HepG2 (cell line): ENCODE results near the gene RIPOR1. TPM values are rescaled to one million over a fixed set of nuclear protein-coding genes. Genes with fewer than 3 reads are reported as not detected.

Experiments
- ATAC-seq: fragments of 200-7000 bp; cut with Tn5 transposase; 3 replicates; pipeline ENCODE4 v1.9.1; 2020; ENCODE audit warnings: mild to moderate bottlenecking, moderate library complexity
- BruUV-seq: library from RNA; stranded (reverse); fragments of 400-500 nt; replicated peaks from 2 replicates; lab custom pipeline; 2021; lab: Mats Ljungman, UMichigan
- CTCF ChIA-PET: fragments of 300-600 bp; formaldehyde crosslinking; extraction: SDS; loops from one replicate; lab custom pipeline; 2021; ENCODE audit warnings: low total read pairs, inconsistent platforms, low intra/inter-chr PET ratio; lab: Yijun Ruan, JAX
- POLR2A ChIA-PET: fragments of 350-600 bp; sonication (Branson Sonifier 250); formaldehyde crosslinking; loops from one replicate; lab custom pipeline; 2020; ENCODE audit warnings: antibody characterized with exemption, inconsistent platforms; lab: Yijun Ruan, JAX
- DNase-seq: peaks from one replicate; pipeline ENCODE4 v3.0.0-alpha.2; 2015; ENCODE audit warnings: low spot score
- FAIRE-seq: peaks from 3 replicates; lab custom pipeline; 2011; peaks lifted over from hg19 to GRCh38; lab: Jason Lieb, UNC
- H2AFZ ChIP-seq: one replicate; pipeline ENCODE4 v1.6.1; 2011; ENCODE audit warnings: low read length, inconsistent platforms
- H3K27ac ChIP-seq: fragments of 300-600 bp; 3 replicates; pipeline ENCODE4 v1.8.0; 2011; ENCODE audit warnings: mixed run types, mild to moderate bottlenecking, mixed read lengths, low read length, inconsistent platforms; ENCODE audit not compliant: insufficient read depth; ENCODE audit errors: extremely low read length
- H3K27me3 ChIP-seq, 2 experiments: fragments of 200-600 bp in 1 of 2; 2 replicates in 1 of 2; 3 replicates in 1 of 2; pipeline versions ENCODE4 v1.6.0 to v1.8.0; 2011; ENCODE audit warnings: low read length in 2 of 2, mild to moderate bottlenecking in 2 of 2, moderate library complexity in 2 of 2, inconsistent platforms in 1 of 2; ENCODE audit not compliant: insufficient read depth in 2 of 2, control insufficient read depth in 1 of 2
- H3K36me3 ChIP-seq, 2 experiments: fragments of 200-600 bp in 1 of 2; replicated peaks in 1 of 2; 2 replicates in 1 of 2; 3 replicates in 1 of 2; pipeline versions ENCODE4 v1.5.1 to v1.8.0; 2011; ENCODE audit warnings: low read length in 2 of 2, inconsistent platforms in 1 of 2; ENCODE audit not compliant: insufficient read depth in 2 of 2, control insufficient read depth in 1 of 2
- H3K4me1 ChIP-seq: 2 replicates; pipeline ENCODE4 v1.5.1; 2012; ENCODE audit warnings: low read length, inconsistent platforms; ENCODE audit not compliant: insufficient read depth
- H3K4me2 ChIP-seq: 2 replicates; pipeline ENCODE4 v1.6.0; 2011; ENCODE audit warnings: low read depth, low read length, inconsistent platforms
- H3K4me3 ChIP-seq, 3 experiments: fragments of 200-600 bp in 1 of 3; sonication (generic), shearing (Covaris generic) in 1 of 3; replicated peaks in 1 of 3; 2 replicates each; pipeline ENCODE4 v1.5.1; 2011 to 2016; ENCODE audit warnings: low read length in 3 of 3, inconsistent platforms in 2 of 3, low read depth in 2 of 3, mild to moderate bottlenecking in 2 of 3, control low read depth in 1 of 3, mixed read lengths in 1 of 3; ENCODE audit not compliant: insufficient read depth in 1 of 3
- H3K79me2 ChIP-seq: one replicate; pipeline ENCODE4 v1.6.1; 2011; ENCODE audit warnings: low read length, inconsistent platforms; ENCODE audit not compliant: insufficient read depth
- H3K9ac ChIP-seq: 2 replicates; pipeline ENCODE4 v1.6.0; 2011; ENCODE audit warnings: mild to moderate bottlenecking, low read depth, low read length, inconsistent platforms; ENCODE audit not compliant: insufficient read depth
- H3K9me3 ChIP-seq: 2 replicates; pipeline ENCODE4 v1.5.1; 2012; ENCODE audit warnings: mild to moderate bottlenecking, low read length
- H4K20me1 ChIP-seq: 2 replicates; pipeline ENCODE4 v1.6.0; 2011; ENCODE audit warnings: inconsistent platforms, mild to moderate bottlenecking, low read length, moderate library complexity; ENCODE audit not compliant: insufficient read depth
- BRD4 ChIP-seq: sonication (generic); formaldehyde crosslinking; IDR thresholded peaks from 2 replicates; pipeline ENCODE4 v1.4.0; 2020; ENCODE audit warnings: missing genetic modification reagents
- HIVEP1 ChIP-seq: sonication (generic); formaldehyde crosslinking; IDR thresholded peaks from 2 replicates; pipeline ENCODE4 v1.4.0; 2020; ENCODE audit warnings: mild to moderate bottlenecking, missing genetic modification reagents
- KAT8 ChIP-seq: IDR thresholded peaks from 2 replicates; pipeline ENCODE4 v1.6.1; 2016; ENCODE audit warnings: missing genetic modification reagents, missing compliant biosample characterization
- MAFK ChIP-seq, 2 experiments: IDR thresholded peaks in 1 of 2; conservative IDR thresholded peaks in 1 of 2; 2 replicates each; pipeline ENCODE4 v1.6.1; 2011; ENCODE audit warnings: improper control_type of control experiment in 2 of 2, low read length in 2 of 2
- MATR3 ChIP-seq: sonication (generic); formaldehyde crosslinking; IDR thresholded peaks from 2 replicates; pipeline ENCODE4 v1.4.0; 2020; ENCODE audit warnings: missing genetic modification reagents
- NFIB ChIP-seq: sonication (generic); formaldehyde crosslinking; IDR thresholded peaks from 2 replicates; pipeline ENCODE4 v1.9.0; 2021; ENCODE audit warnings: missing genetic modification reagents, mild to moderate bottlenecking, borderline replicate concordance
- NRL ChIP-seq: sonication (generic); formaldehyde crosslinking; IDR thresholded peaks from 2 replicates; pipeline ENCODE4 v1.5.0; 2020; ENCODE audit warnings: missing genetic modification reagents, mild to moderate bottlenecking, moderate library complexity, borderline replicate concordance
- RFX3 ChIP-seq: IDR thresholded peaks from 2 replicates; pipeline ENCODE4 v1.6.1; 2016; ENCODE audit warnings: missing biosample characterization, missing genetic modification reagents
- TAF1 ChIP-seq: sonication (generic); formaldehyde crosslinking; IDR thresholded peaks from 2 replicates; pipeline ENCODE4 v1.4.0; 2020; ENCODE audit warnings: missing genetic modification reagents
- U2AF2 ChIP-seq: fragments of 200-400 bp; formaldehyde crosslinking; IDR thresholded peaks from 2 replicates; pipeline ENCODE4 v1.6.1; 2017; ENCODE audit warnings: low read depth, mild to moderate bottlenecking, low read length
- ZNF337 ChIP-seq: sonication (generic); formaldehyde crosslinking; IDR thresholded peaks from 2 replicates; pipeline ENCODE4 v1.5.1; 2020; ENCODE audit warnings: missing genetic modification reagents, low read depth, mild to moderate bottlenecking, borderline replicate concordance
- ZNF446 ChIP-seq: sonication (generic); formaldehyde crosslinking; IDR thresholded peaks from 2 replicates; pipeline ENCODE4 v1.5.0; 2020; ENCODE audit warnings: mild to moderate bottlenecking, missing genetic modification reagents
- ZNF609 ChIP-seq: sonication (generic); formaldehyde crosslinking; IDR thresholded peaks from 2 replicates; pipeline ENCODE4 v1.4.0; 2020; ENCODE audit warnings: mild to moderate bottlenecking, missing genetic modification reagents, borderline replicate concordance
- ZNF660 ChIP-seq: sonication (generic); formaldehyde crosslinking; IDR thresholded peaks from 2 replicates; pipeline ENCODE4 v1.5.1; 2020; ENCODE audit warnings: mild to moderate bottlenecking, low read depth, missing genetic modification reagents, borderline replicate concordance
- ZNF691 ChIP-seq: sonication (generic); formaldehyde crosslinking; IDR thresholded peaks from 2 replicates; pipeline ENCODE4 v1.4.0; 2020; ENCODE audit warnings: missing genetic modification reagents, low read depth, mild to moderate bottlenecking, borderline replicate concordance
- ZNF777 ChIP-seq: sonication (generic); formaldehyde crosslinking; IDR thresholded peaks from 2 replicates; pipeline ENCODE4 v1.4.0; 2020; ENCODE audit warnings: missing genetic modification reagents
- ZSCAN25 ChIP-seq: sonication (generic); formaldehyde crosslinking; IDR thresholded peaks from 2 replicates; pipeline ENCODE4 v1.8.0; 2022; ENCODE audit warnings: mild to moderate bottlenecking, missing genetic modification reagents
- WGBS: methylation state at CpG from one replicate; pipeline ENCODE4 v1.1.6; 2017; ENCODE audit warnings: low lambda C conversion rate; 5-methylcytosine and 5-hydroxymethylcytosine counted together
- in situ Hi-C: cut with HindIII; loops from 2 replicates; pipeline ENCODE4 v1.10.0; 2017; ENCODE audit warnings: low pct_unique_long_range_greater_than_20kb; ENCODE audit not compliant: extremely low pct_ligation_motif_present
- intact Hi-C: fragments of 100-400 bp; cut with micrococcal nuclease; formaldehyde crosslinking; loops from one replicate; pipeline ENCODE4 v1.10.0; 2022; ENCODE audit not compliant: unreplicated experiment
- polyA plus RNA-seq, 8 experiments: library from polyadenylated mRNA; depleted of rRNA in 3 of 8; stranded (reverse) in 7 of 8; unstranded in 1 of 8; fragments of >200 nt; fragmentation: Illumina TruSeq in 4 of 8; extraction: Trizol in 4 of 8; gene quantifications; 2 replicates each; pipeline versions ENCODE4 v1.2.1 to v1.2.3, GENCODE V29; 2011 to 2016; ENCODE audit warnings: low read depth in 4 of 8, missing spikeins in 1 of 8, mixed read lengths in 1 of 8; ENCODE audit not compliant: insufficient read depth in 1 of 8
- total RNA-seq, 5 experiments: library from RNA; depleted of rRNA; stranded (reverse); fragments of >200 nt; fragmentation: Illumina TruSeq; extraction: Trizol; gene quantifications; 2 replicates each; pipeline ENCODE4 v1.2.3, GENCODE V29; 2016; ENCODE audit warnings: low read depth in 1 of 5

The RIPOR1 gene
- total and polyA plus RNA-seq, 2 of the 13 experiments (the other 11 are each of a cell fraction or from before 2014, with no cell fraction given), result 4.6 to 8.1 TPM

- POLR2A ChIA-PET, result no interaction called here
- Histone ChIP-seq H3K27me3 (no peaks in the 10 kb centered on the region), H3K4me2 (no peak overlapping the region), H3K27ac (no peak overlapping the region), H3K79me2 (no peaks in the 10 kb centered on the region), H3K4me1 (peaks cover 11% of the 10 kb centered on the region; the same call in 1 of the 2 replicates), H3K36me3 (no peaks in the 10 kb centered on the region), H3K9ac (no peak overlapping the region), H3K4me3 (no peak overlapping the region), H4K20me1 (no peaks in the 10 kb centered on the region), H2AFZ (no peak overlapping the region)
- no TSS peak for BruUV-seq
- FAIRE-seq, result no peak
- ATAC-seq, result no peak
- DNase-seq, result no peak
- CTCF ChIA-PET, result no interaction called here
- in situ Hi-C loops, result no loop called here
- TF ChIP-seq BRD4 (CRISPR knock-in tag) (no peak), ZSCAN25 (CRISPR knock-in tag) (no peak), NFIB (CRISPR knock-in tag) (no peak), MATR3 (no peak), TAF1 (CRISPR knock-in tag) (no peak), RFX3 (CRISPR knock-in tag) (no peak), ZNF337 (CRISPR knock-in tag) (no peak), U2AF2 (no peak), KAT8 (CRISPR knock-in tag) (no peak), ZNF609 (CRISPR knock-in tag) (no peak), ZNF660 (no peak), ZNF777 (CRISPR knock-in tag) (no peak), ZNF691 (CRISPR knock-in tag) (no peak), HIVEP1 (CRISPR knock-in tag) (no peak), NRL (CRISPR knock-in tag) (no peak), MAFK (conservative IDR thresholded peaks at IDR 0.05 in 1 of 2, IDR thresholded peaks at IDR 0.05 in 1 of 2; ENCODE audit: low read length in 2 of 2) (no peak), ZNF446 (CRISPR knock-in tag) (no peak)
- TF ChIP-seq, all 625 proteins: peak for 0
- intact Hi-C loops, result no loop called here
- 69% methylated on average over 4 of the region's 4 CpGs for WGBS
- H3K9me3 ChIP-seq, result no peaks in the 10 kb centered on the region
Measured at GRCh38 chr16:67499106-67499505, 29.5 kb upstream of the RIPOR1 start.
